HepG2 (cell line): ENCODE measurements around the gene TMC2. TPM values are rescaled to one million over a fixed set of nuclear protein-coding genes. Genes with fewer than 3 reads are reported as not detected.

ENCODE experiments used
- ATAD3A ChIP-seq: sonication (generic); formaldehyde crosslinking; IDR thresholded peaks from 2 replicates; pipeline ENCODE4 v1.4.0; 2020; ENCODE audit warnings: missing genetic modification reagents
- BORCS8-MEF2B ChIP-seq: sonication (generic); formaldehyde crosslinking; IDR thresholded peaks from 2 replicates; pipeline ENCODE4 v1.8.0; 2022; ENCODE audit warnings: mild to moderate bottlenecking, missing genetic modification reagents
- BRD4 ChIP-seq: sonication (generic); formaldehyde crosslinking; IDR thresholded peaks from 2 replicates; pipeline ENCODE4 v1.4.0; 2020; ENCODE audit warnings: missing genetic modification reagents
- JUN ChIP-seq: sonication (generic); formaldehyde crosslinking; IDR thresholded peaks from 2 replicates; pipeline ENCODE4 v1.4.0; 2020; ENCODE audit warnings: mild to moderate bottlenecking, missing genetic modification reagents
- NFRKB ChIP-seq: fragments of 450-650 bp; IDR thresholded peaks from 2 replicates; pipeline ENCODE4 v1.6.1; 2017
- NFYC ChIP-seq: IDR thresholded peaks from 2 replicates; pipeline ENCODE4 v1.6.1; 2016; ENCODE audit warnings: missing genetic modification reagents, missing compliant biosample characterization
- PAWR ChIP-seq: sonication (generic); formaldehyde crosslinking; IDR thresholded peaks from 2 replicates; pipeline ENCODE4 v1.4.0; 2020; ENCODE audit warnings: missing genetic modification reagents, mild to moderate bottlenecking, borderline replicate concordance
- SRY ChIP-seq: sonication (generic); formaldehyde crosslinking; IDR thresholded peaks from 2 replicates; pipeline ENCODE4 v1.8.0; 2022; ENCODE audit warnings: mild to moderate bottlenecking, missing genetic modification reagents
- TMF1 ChIP-seq: sonication (generic); formaldehyde crosslinking; IDR thresholded peaks from 2 replicates; pipeline ENCODE4 v1.8.1; 2022; ENCODE audit warnings: low read depth, missing genetic modification reagents
- ZBTB21 ChIP-seq: sonication (generic); formaldehyde crosslinking; IDR thresholded peaks from 2 replicates; pipeline ENCODE4 v1.4.0; 2020; ENCODE audit warnings: missing genetic modification reagents
- ZKSCAN1 ChIP-seq: fragments of 150-350 bp; IDR thresholded peaks from 2 replicates; pipeline ENCODE4 v1.6.1; 2014; ENCODE audit warnings: low read length
- ZKSCAN5 ChIP-seq: sonication (generic); formaldehyde crosslinking; IDR thresholded peaks from 2 replicates; pipeline ENCODE4 v1.5.1; 2020; ENCODE audit warnings: mild to moderate bottlenecking, missing genetic modification reagents
- ZNF124 ChIP-seq: sonication (generic); formaldehyde crosslinking; IDR thresholded peaks from 2 replicates; pipeline ENCODE4 v1.4.0; 2020; ENCODE audit warnings: missing genetic modification reagents
- ZNF263 ChIP-seq: sonication (generic); formaldehyde crosslinking; IDR thresholded peaks from 2 replicates; pipeline ENCODE4 v1.4.0; 2020; ENCODE audit warnings: missing genetic modification reagents
- ZNF326 ChIP-seq: sonication (generic); formaldehyde crosslinking; IDR thresholded peaks from 2 replicates; pipeline ENCODE4 v1.4.0; 2020; ENCODE audit warnings: missing genetic modification reagents, borderline replicate concordance
- ZNF460 ChIP-seq: sonication (generic); formaldehyde crosslinking; IDR thresholded peaks from 2 replicates; pipeline ENCODE4 v1.5.1; 2020; ENCODE audit warnings: missing genetic modification reagents, mild to moderate bottlenecking, borderline replicate concordance
- ZNF547 ChIP-seq: sonication (generic); formaldehyde crosslinking; IDR thresholded peaks from 2 replicates; pipeline ENCODE4 v1.5.1; 2020; ENCODE audit warnings: mild to moderate bottlenecking, missing genetic modification reagents
- ZNF558 ChIP-seq: sonication (generic); formaldehyde crosslinking; IDR thresholded peaks from 2 replicates; pipeline ENCODE4 v1.9.0; 2022; ENCODE audit warnings: mild to moderate bottlenecking, missing genetic modification reagents, borderline replicate concordance
- ZNF644 ChIP-seq: IDR thresholded peaks from 2 replicates; pipeline ENCODE4 v1.6.1; 2016; ENCODE audit warnings: low read depth
- ZNF720 ChIP-seq: sonication (generic); formaldehyde crosslinking; IDR thresholded peaks from 2 replicates; pipeline ENCODE4 v1.4.0; 2020; ENCODE audit warnings: missing genetic modification reagents
- polyA plus RNA-seq, 8 experiments: library from polyadenylated mRNA; depleted of rRNA in 3 of 8; stranded (reverse) in 7 of 8; unstranded in 1 of 8; fragments of >200 nt; fragmentation: Illumina TruSeq in 4 of 8; extraction: Trizol in 4 of 8; gene quantifications; 2 replicates each; pipeline versions ENCODE4 v1.2.1 to v1.2.3, GENCODE V29; 2011 to 2016; ENCODE audit warnings: low read depth in 4 of 8, missing spikeins in 1 of 8, mixed read lengths in 1 of 8; ENCODE audit not compliant: insufficient read depth in 1 of 8
- total RNA-seq, 5 experiments: library from RNA; depleted of rRNA; stranded (reverse); fragments of >200 nt; fragmentation: Illumina TruSeq; extraction: Trizol; gene quantifications; 2 replicates each; pipeline ENCODE4 v1.2.3, GENCODE V29; 2016; ENCODE audit warnings: low read depth in 1 of 5
- TF ChIP-seq, protein P1 (sequence below): IDR thresholded peaks from 2 replicates; pipeline ENCODE4 v1.6.1; 2016; ENCODE audit warnings: low read depth, control low read depth
- TF ChIP-seq, protein P2 (sequence below): sonication (generic); formaldehyde crosslinking; IDR thresholded peaks from 2 replicates; pipeline ENCODE4 v1.8.1; 2023; ENCODE audit warnings: missing genetic modification reagents, inconsistent platforms, borderline replicate concordance
- TF ChIP-seq, protein P3 (sequence below): IDR thresholded peaks from 2 replicates; pipeline ENCODE4 v1.6.1; 2016; ENCODE audit warnings: low read depth, borderline replicate concordance
- TF ChIP-seq, protein P4 (sequence below): IDR thresholded peaks from 2 replicates; pipeline ENCODE4 v1.6.1; 2016; ENCODE audit warnings: mild to moderate bottlenecking
- TF ChIP-seq, protein P5 (sequence below): sonication (generic); formaldehyde crosslinking; IDR thresholded peaks from 2 replicates; pipeline ENCODE4 v1.5.1; 2020; ENCODE audit warnings: missing genetic modification reagents, mild to moderate bottlenecking, borderline replicate concordance

TMC2 gene
- total and polyA plus RNA-seq, 2 of the 13 experiments (the other 11 are each of a cell fraction or from before 2014, with no cell fraction given), result not detected

DNA sequence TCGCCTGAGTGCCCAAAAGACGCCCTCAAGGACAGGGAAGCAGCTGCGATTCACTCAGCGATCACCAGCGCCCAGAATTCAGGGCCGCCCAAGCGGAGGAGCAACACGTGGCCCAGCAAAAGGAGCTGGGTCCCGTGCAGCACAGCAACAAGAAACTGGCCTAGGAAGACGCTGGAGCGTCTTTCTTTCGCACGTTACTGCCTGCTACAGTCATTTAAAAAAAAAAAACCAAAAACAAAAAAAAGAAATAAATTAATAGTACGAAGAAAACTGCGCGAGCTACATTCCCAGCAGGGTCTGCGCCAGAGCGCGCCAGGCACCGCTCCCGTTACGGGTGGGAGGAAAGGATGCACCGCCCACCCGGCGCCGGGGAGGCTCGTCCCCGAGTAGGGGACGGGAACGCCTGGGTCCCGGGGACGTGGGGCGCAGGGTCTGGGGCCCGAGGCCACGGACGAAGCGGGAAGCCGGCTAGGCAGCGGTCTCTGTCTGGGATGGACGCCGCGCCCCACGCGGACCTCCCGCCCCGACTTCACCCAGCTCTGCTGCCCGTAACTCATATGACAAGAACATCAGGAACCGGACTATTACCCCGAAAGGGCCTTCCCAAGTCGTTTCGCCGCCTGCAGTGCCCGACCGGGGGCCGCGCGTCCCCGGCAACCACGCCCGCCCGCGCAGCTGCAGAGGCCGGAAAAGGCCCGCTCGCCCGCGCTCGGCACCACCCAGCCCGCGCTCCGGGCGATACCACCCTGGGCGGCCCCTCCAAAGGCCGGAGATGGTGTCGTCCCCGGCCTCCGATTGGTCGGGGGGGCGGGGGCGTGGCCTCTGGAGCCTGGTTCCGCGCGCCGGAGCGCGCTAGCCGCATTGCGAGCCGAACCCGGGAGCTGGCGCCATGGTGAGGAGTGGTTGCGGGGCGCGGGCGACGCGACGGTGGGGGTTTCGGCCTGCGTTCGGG is 115.7 kb downstream of the TMC2 start, which contains the start of gene NOP56 (continued):
- TF ChIP-seq ZNF644 (CRISPR knock-in tag) (no peak), SRY (CRISPR knock-in tag) (peak; percentile 96; the same call in 1 of the 2 replicates), ZNF720 (no peak), ZNF558 (CRISPR knock-in tag) (peak; percentile 98; the same call in 1 of the 2 replicates), TMF1 (CRISPR knock-in tag) (peak; percentile 99), ZKSCAN5 (no peak), NFRKB (no peak), JUN (CRISPR knock-in tag) (no peak; the same call in 1 of the 2 replicates), BORCS8-MEF2B (CRISPR knock-in tag) (peak; percentile 95; the same call in 1 of the 2 replicates), ZNF124 (CRISPR knock-in tag) (peak; percentile 84), ZNF326 (CRISPR knock-in tag) (no peak), ZKSCAN1 (peak; percentile 27; the same call in 1 of the 2 replicates), ZNF547 (peak; percentile 95), PAWR (CRISPR knock-in tag) (peak; percentile 86; the same call in 1 of the 2 replicates), ATAD3A (CRISPR knock-in tag) (no peak), ZNF460 (CRISPR knock-in tag) (0 out of 2 replicates have a peak, but pooled peaks have one; percentile 53), ZNF263 (0 out of 2 replicates have a peak, but pooled peaks have one; percentile 13), ZBTB21 (peak; percentile 8; the same call in 1 of the 2 replicates), NFYC (CRISPR knock-in tag) (peak; percentile 87), BRD4 (CRISPR knock-in tag) (peak; percentile 77)
- TF ChIP-seq, protein P1, sequence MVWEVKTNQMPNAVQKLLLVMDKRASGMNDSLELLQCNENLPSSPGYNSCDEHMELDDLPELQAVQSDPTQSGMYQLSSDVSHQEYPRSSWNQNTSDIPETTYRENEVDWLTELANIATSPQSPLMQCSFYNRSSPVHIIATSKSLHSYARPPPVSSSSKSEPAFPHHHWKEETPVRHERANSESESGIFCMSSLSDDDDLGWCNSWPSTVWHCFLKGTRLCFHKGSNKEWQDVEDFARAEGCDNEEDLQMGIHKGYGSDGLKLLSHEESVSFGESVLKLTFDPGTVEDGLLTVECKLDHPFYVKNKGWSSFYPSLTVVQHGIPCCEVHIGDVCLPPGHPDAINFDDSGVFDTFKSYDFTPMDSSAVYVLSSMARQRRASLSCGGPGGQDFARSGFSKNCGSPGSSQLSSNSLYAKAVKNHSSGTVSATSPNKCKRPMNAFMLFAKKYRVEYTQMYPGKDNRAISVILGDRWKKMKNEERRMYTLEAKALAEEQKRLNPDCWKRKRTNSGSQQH, result peak; percentile 92
- TF ChIP-seq, protein P2, sequence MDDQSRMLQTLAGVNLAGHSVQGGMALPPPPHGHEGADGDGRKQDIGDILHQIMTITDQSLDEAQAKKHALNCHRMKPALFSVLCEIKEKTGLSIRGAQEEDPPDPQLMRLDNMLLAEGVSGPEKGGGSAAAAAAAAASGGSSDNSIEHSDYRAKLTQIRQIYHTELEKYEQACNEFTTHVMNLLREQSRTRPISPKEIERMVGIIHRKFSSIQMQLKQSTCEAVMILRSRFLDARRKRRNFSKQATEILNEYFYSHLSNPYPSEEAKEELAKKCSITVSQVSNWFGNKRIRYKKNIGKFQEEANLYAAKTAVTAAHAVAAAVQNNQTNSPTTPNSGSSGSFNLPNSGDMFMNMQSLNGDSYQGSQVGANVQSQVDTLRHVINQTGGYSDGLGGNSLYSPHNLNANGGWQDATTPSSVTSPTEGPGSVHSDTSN (CRISPR knock-in tag), result peak; percentile 21; the same call in 1 of the 2 replicates
- TF ChIP-seq, protein P3, sequence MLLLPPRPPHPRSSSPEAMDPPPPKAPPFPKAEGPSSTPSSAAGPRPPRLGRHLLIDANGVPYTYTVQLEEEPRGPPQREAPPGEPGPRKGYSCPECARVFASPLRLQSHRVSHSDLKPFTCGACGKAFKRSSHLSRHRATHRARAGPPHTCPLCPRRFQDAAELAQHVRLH (CRISPR knock-in tag), result peak; percentile 51; the same call in 1 of the 2 replicates
- TF ChIP-seq, protein P4, sequence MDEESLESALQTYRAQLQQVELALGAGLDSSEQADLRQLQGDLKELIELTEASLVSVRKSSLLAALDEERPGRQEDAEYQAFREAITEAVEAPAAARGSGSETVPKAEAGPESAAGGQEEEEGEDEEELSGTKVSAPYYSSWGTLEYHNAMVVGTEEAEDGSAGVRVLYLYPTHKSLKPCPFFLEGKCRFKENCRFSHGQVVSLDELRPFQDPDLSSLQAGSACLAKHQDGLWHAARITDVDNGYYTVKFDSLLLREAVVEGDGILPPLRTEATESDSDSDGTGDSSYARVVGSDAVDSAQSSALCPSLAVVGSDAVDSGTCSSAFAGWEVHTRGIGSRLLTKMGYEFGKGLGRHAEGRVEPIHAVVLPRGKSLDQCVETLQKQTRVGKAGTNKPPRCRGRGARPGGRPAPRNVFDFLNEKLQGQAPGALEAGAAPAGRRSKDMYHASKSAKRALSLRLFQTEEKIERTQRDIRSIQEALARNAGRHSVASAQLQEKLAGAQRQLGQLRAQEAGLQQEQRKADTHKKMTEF (CRISPR knock-in tag), result peak; percentile 98
- TF ChIP-seq, protein P5, sequence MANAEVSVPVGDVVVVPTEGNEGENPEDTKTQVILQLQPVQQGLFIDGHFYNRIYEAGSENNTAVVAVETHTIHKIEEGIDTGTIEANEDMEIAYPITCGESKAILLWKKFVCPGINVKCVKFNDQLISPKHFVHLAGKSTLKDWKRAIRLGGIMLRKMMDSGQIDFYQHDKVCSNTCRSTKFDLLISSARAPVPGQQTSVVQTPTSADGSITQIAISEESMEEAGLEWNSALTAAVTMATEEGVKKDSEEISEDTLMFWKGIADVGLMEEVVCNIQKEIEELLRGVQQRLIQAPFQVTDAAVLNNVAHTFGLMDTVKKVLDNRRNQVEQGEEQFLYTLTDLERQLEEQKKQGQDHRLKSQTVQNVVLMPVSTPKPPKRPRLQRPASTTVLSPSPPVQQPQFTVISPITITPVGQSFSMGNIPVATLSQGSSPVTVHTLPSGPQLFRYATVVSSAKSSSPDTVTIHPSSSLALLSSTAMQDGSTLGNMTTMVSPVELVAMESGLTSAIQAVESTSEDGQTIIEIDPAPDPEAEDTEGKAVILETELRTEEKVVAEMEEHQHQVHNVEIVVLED (CRISPR knock-in tag), result peak; percentile 71; the same call in 1 of the 2 replicates
